HCT116 (cell line): Measurements from ENCODE around the gene SHANK3. TPM values are rescaled to one million over a fixed set of nuclear protein-coding genes. Genes with fewer than 3 reads are reported as not detected.

Experiments
- ATAC-seq: fragments of 200-7000 bp; cut with Tn5 transposase; 2 replicates; pipeline ENCODE4 v1.9.1; 2020; ENCODE audit warnings: mild to moderate bottlenecking, moderate library complexity
- BruUV-seq: library from RNA; stranded (reverse); fragments of 400-500 nt; replicated peaks from 2 replicates; lab custom pipeline; 2021; lab: Mats Ljungman, UMichigan
- CTCF ChIA-PET: fragments of 300-600 bp; sonication (Branson Sonifier 250); formaldehyde crosslinking; loops from one replicate; lab custom pipeline; 2021; ENCODE audit warnings: antibody characterized with exemption; lab: Charles Lee
- POLR2A ChIA-PET: fragments of 300-600, 350-600 bp; sonication (Branson Sonifier 250); formaldehyde crosslinking; loops from one replicate; lab custom pipeline; 2021; ENCODE audit warnings: antibody characterized with exemption; lab: Charles Lee
- RAD21 ChIA-PET, 2 experiments: fragments of 300-600 bp; sonication (Branson Sonifier 250); formaldehyde crosslinking; loops; one replicate each; lab custom pipeline; 2023; ENCODE audit warnings: low total read pairs in 2 of 2; ENCODE audit not compliant: uncharacterized antibody in 2 of 2, unreplicated experiment in 2 of 2, low non-redundant PET in 1 of 2; lab: Charles Lee
- DNase-seq: peaks from one replicate; pipeline ENCODE4 v3.0.0-alpha.2; 2010; ENCODE audit warnings: low read depth, low spot score
- H2AFZ ChIP-seq: fragments of 200-600 bp; shearing (Covaris generic), sonication (generic); 2 replicates; pipeline ENCODE4 v1.6.1; 2017; ENCODE audit warnings: low read depth, mixed run types, mixed read lengths, antibody characterized with exemption, low read length; ENCODE audit not compliant: poor library complexity, severe bottlenecking
- H3K27ac ChIP-seq: 2 replicates; pipeline ENCODE4 v1.5.1; 2012; ENCODE audit warnings: low read depth, low read length
- H3K27me3 ChIP-seq: fragments of 200-600 bp; sonication (generic); 2 replicates; pipeline ENCODE4 v1.6.1; 2016; ENCODE audit warnings: mixed run types, low read length, mixed read lengths; ENCODE audit not compliant: insufficient read depth
- H3K36me3 ChIP-seq, 2 experiments: fragments of 200-500 bp in 1 of 2; fragments of 200-600 bp in 1 of 2; sonication (Bioruptor generic) in 1 of 2; sonication (generic) in 1 of 2; 2 replicates each; pipeline versions ENCODE4 v1.5.1 to v1.6.1; 2014 to 2016; ENCODE audit warnings: low read length in 2 of 2, inconsistent platforms in 1 of 2, mixed read lengths in 1 of 2, mixed run types in 1 of 2; ENCODE audit not compliant: insufficient read depth in 2 of 2, control insufficient read depth in 1 of 2
- H3K4me1 ChIP-seq, 2 experiments: fragments of 200-600 bp in 1 of 2; sonication (generic) in 1 of 2; 2 replicates each; pipeline versions ENCODE4 v1.5.1 to v1.6.1; 2012 to 2017; ENCODE audit warnings: low read length in 2 of 2, inconsistent platforms in 1 of 2, mild to moderate bottlenecking in 1 of 2, mixed read lengths in 1 of 2, mixed run types in 1 of 2, moderate library complexity in 1 of 2; ENCODE audit not compliant: insufficient read depth in 2 of 2, control insufficient read depth in 1 of 2
- H3K4me2 ChIP-seq: fragments of 200-600 bp; sonication (generic); 2 replicates; pipeline ENCODE4 v1.6.1; 2017; ENCODE audit warnings: mixed run types, low read length, mixed read lengths
- H3K4me3 ChIP-seq, 2 experiments: fragments of 200-600 bp in 1 of 2; sonication (generic) in 1 of 2; replicated peaks in 1 of 2; 2 replicates each; pipeline ENCODE4 v1.5.1; 2011 to 2016; ENCODE audit warnings: low read length in 2 of 2, control low read depth in 1 of 2, low read depth in 1 of 2, mild to moderate bottlenecking in 1 of 2, mixed read lengths in 1 of 2, mixed run types in 1 of 2
- H3K79me2 ChIP-seq: fragments of 200-600 bp; sonication (generic); 2 replicates; pipeline ENCODE4 v1.6.1; 2017; ENCODE audit warnings: mild to moderate bottlenecking, mixed run types, low read length, moderate library complexity, mixed read lengths; ENCODE audit not compliant: insufficient read depth
- H3K9ac ChIP-seq: fragments of 200-600 bp; sonication (generic); 2 replicates; pipeline ENCODE4 v1.6.1; 2016; ENCODE audit warnings: low read length, mixed read lengths
- H3K9me2 ChIP-seq: fragments of 200-600 bp; sonication (generic), shearing (Covaris generic); 2 replicates; pipeline ENCODE4 v1.6.1; 2017; ENCODE audit warnings: mixed run types, mild to moderate bottlenecking, moderate library complexity; ENCODE audit not compliant: insufficient read depth
- H3K9me3 ChIP-seq, 2 experiments: fragments of 200-500 bp in 1 of 2; fragments of 200-600 bp in 1 of 2; sonication (Bioruptor generic) in 1 of 2; sonication (generic) in 1 of 2; 2 replicates each; pipeline ENCODE4 v1.6.1; 2014 to 2017; ENCODE audit warnings: low read length in 2 of 2, mixed read lengths in 2 of 2, inconsistent platforms in 1 of 2, low read depth in 1 of 2, mild to moderate bottlenecking in 1 of 2, mixed run types in 1 of 2, moderate library complexity in 1 of 2; ENCODE audit not compliant: control insufficient read depth in 1 of 2, insufficient read depth in 1 of 2
- H4K20me1 ChIP-seq: fragments of 200-600 bp; sonication (generic), shearing (Covaris generic); 2 replicates; pipeline ENCODE4 v1.6.1; 2017; ENCODE audit warnings: mixed run types, mild to moderate bottlenecking, moderate library complexity; ENCODE audit not compliant: insufficient read depth
- ATF3 ChIP-seq: IDR thresholded peaks from 2 replicates; pipeline ENCODE4 v1.6.1; 2012
- ELF1 ChIP-seq: IDR thresholded peaks from 2 replicates; pipeline ENCODE4 v1.6.1; 2012; ENCODE audit warnings: low read depth, borderline replicate concordance
- EZH2 ChIP-seq: fragments of 200-600 bp; sonication (generic); IDR thresholded peaks from 2 replicates; pipeline ENCODE4 v1.6.1; 2017; ENCODE audit warnings: antibody characterized with exemption, mixed run types
- JUND ChIP-seq: IDR thresholded peaks from 2 replicates; pipeline ENCODE4 v1.6.1; 2012
- MAX ChIP-seq: IDR thresholded peaks from 2 replicates; pipeline ENCODE4 v1.6.1; 2012
- POLR2AphosphoS5 ChIP-seq: IDR thresholded peaks from 2 replicates; pipeline ENCODE4 v1.6.1; 2011; ENCODE audit warnings: mild to moderate bottlenecking, low read depth, low read length, moderate library complexity
- RAD21 ChIP-seq: IDR thresholded peaks from 2 replicates; pipeline ENCODE4 v1.6.1; 2012; ENCODE audit warnings: low read depth, mild to moderate bottlenecking
- REST ChIP-seq: IDR thresholded peaks from 2 replicates; pipeline ENCODE4 v1.6.1; 2012; ENCODE audit warnings: low read depth
- SIN3A ChIP-seq: IDR thresholded peaks from 2 replicates; pipeline ENCODE4 v1.6.1; 2012; ENCODE audit warnings: low read depth
- SRF ChIP-seq: IDR thresholded peaks from 2 replicates; pipeline ENCODE4 v1.6.1; 2012; ENCODE audit warnings: low read depth
- TCF7L2 ChIP-seq: IDR thresholded peaks from 2 replicates; pipeline ENCODE4 v1.7.0; 2011; ENCODE audit warnings: borderline replicate concordance, inconsistent platforms; ENCODE audit not compliant: insufficient read depth, insufficient read length; ENCODE audit errors: extremely low read depth
- YY1 ChIP-seq: IDR thresholded peaks from 2 replicates; pipeline ENCODE4 v1.6.1; 2011; ENCODE audit warnings: low read length, low read depth, moderate library complexity, mild to moderate bottlenecking; ENCODE audit not compliant: insufficient replicate concordance; ENCODE audit errors: extremely low read depth
- intact Hi-C: fragments of 100-400 bp; cut with micrococcal nuclease; formaldehyde crosslinking; loops from 2 replicates; pipeline ENCODE4 v1.10.0; 2022
- total RNA-seq: library from RNA; stranded (reverse); gene quantifications from one replicate; pipeline ENCODE4 v1.2.1, GENCODE V29; 2021; ENCODE audit not compliant: unreplicated experiment

SHANK3 gene
- total RNA-seq, 1 experiment from 2014 or later, result 16.0 TPM

GRCh38 chr22:50676180-50676636 is 3.6 kb downstream of the SHANK3 start:
- Histone ChIP-seq H3K79me2 (peaks cover 5% of the 10 kb centered on the region; the same call in 1 of the 2 replicates), H3K4me3 (no peak overlapping the region), H3K9me2 (no peaks in the 10 kb centered on the region), H3K27ac (no peak overlapping the region), H3K36me3 (no peaks in the 10 kb centered on the region), H4K20me1 (no peaks in the 10 kb centered on the region), H2AFZ (no peak overlapping the region), H3K4me2 (peak overlapping the region; percentile 95), H3K9ac (0 out of 2 replicates have a peak overlapping the region, but pooled peaks have one; percentile 64), H3K27me3 (no peaks in the 10 kb centered on the region), H3K9me3 (no peaks in the 10 kb centered on the region), H3K4me1 (peaks cover 0 to 18% of the 10 kb centered on the region in 2 experiments; a peak in 3 of 4 replicates)
- TF ChIP-seq EZH2, result no peak
- no peak for TF ChIP-seq MAX
- no peak for TF ChIP-seq ELF1
- no peak for TF ChIP-seq RAD21
- no peak for TF ChIP-seq JUND
- TF ChIP-seq TCF7L2, result no peak
- no peak for TF ChIP-seq REST
- TF ChIP-seq YY1, result no peak
- TF ChIP-seq POLR2AphosphoS5, result no peak
- TF ChIP-seq ATF3, result no peak
- no peak for TF ChIP-seq SRF
- no peak for TF ChIP-seq SIN3A
- CTCF ChIA-PET, result no interaction called here
- no TSS peak for BruUV-seq
- DNase-seq, result no peak
- RAD21 ChIA-PET, result no interaction called here
- no peak for ATAC-seq
- intact Hi-C loops, result no loop called here
- POLR2A ChIA-PET, result no interaction called here
